SU-DHL-6 (cell line): ENCODE results near the gene ZNF469.

Experiments used
- H2AFZ ChIP-seq: fragments of 200-600 bp; sonication (generic); 2 replicates; pipeline ENCODE4 v1.6.1; 2014; ENCODE audit warnings: low read depth, mild to moderate bottlenecking, moderate library complexity, mixed read lengths, antibody characterized with exemption, low read length; ENCODE audit not compliant: severe bottlenecking
- H3F3A ChIP-seq: fragments of 200-600 bp; shearing (Covaris generic); 2 replicates; pipeline ENCODE4 v1.6.0; 2016; ENCODE audit warnings: antibody characterized with exemption, mild to moderate bottlenecking; ENCODE audit not compliant: insufficient read depth
- H3K27ac ChIP-seq: fragments of 200-600 bp; sonication (generic); 2 replicates; pipeline ENCODE4 v1.5.1; 2016; ENCODE audit warnings: low read depth, mild to moderate bottlenecking, low read length, moderate library complexity, mixed read lengths
- H3K27me3 ChIP-seq: fragments of 200-600 bp; sonication (generic), shearing (Covaris generic); 2 replicates; pipeline ENCODE4 v1.6.0; 2014; ENCODE audit warnings: mild to moderate bottlenecking, low read length
- H3K36me3 ChIP-seq: fragments of 200-600 bp; sonication (generic); 2 replicates; pipeline ENCODE4 v1.6.1; 2014; ENCODE audit warnings: mild to moderate bottlenecking, low read length, mixed read lengths
- H3K4me2 ChIP-seq: fragments of 300-600, 200-600 bp; shearing (Covaris generic), sonication (generic); 2 replicates; pipeline ENCODE4 v1.6.0; 2014; ENCODE audit warnings: low read length, low read depth, mild to moderate bottlenecking; ENCODE audit not compliant: poor library complexity, severe bottlenecking
- H3K4me3 ChIP-seq: fragments of 200-600 bp; sonication (generic); 2 replicates; pipeline ENCODE4 v1.5.1; 2014; ENCODE audit warnings: antibody characterized with exemption, low read length, mild to moderate bottlenecking, mixed read lengths; ENCODE audit not compliant: insufficient read depth, poor library complexity, severe bottlenecking
- H3K79me2 ChIP-seq: fragments of 200-600 bp; sonication (generic); 2 replicates; pipeline ENCODE4 v1.6.1; 2014; ENCODE audit warnings: mild to moderate bottlenecking, low read length, moderate library complexity; ENCODE audit not compliant: insufficient read depth
- H3K9ac ChIP-seq: fragments of 200-600 bp; sonication (generic); 2 replicates; pipeline ENCODE4 v1.7.0; 2014; ENCODE audit warnings: mild to moderate bottlenecking, low read length
- H3K9me2 ChIP-seq: fragments of 200-600 bp; sonication (generic); replicated peaks from 2 replicates; pipeline ENCODE4 v1.6.1; 2014; ENCODE audit warnings: low read length; ENCODE audit not compliant: insufficient read depth
- H3K9me3 ChIP-seq: fragments of 200-600 bp; sonication (generic); 2 replicates; pipeline ENCODE4 v1.6.1; 2014; ENCODE audit warnings: low read length, mixed read lengths; ENCODE audit not compliant: insufficient read depth
- H4K20me1 ChIP-seq: fragments of 200-600 bp; sonication (generic); 2 replicates; pipeline ENCODE4 v1.6.1; 2014; ENCODE audit warnings: low read depth, mild to moderate bottlenecking, antibody characterized with exemption, low read length, moderate library complexity, mixed read lengths
- EZH2phosphoT487 ChIP-seq: fragments of 200-600 bp; sonication (generic), shearing (Covaris generic); conservative IDR thresholded peaks from 2 replicates; pipeline ENCODE4 v1.6.1; 2018; ENCODE audit warnings: mild to moderate bottlenecking, antibody characterized with exemption, low read length, moderate library complexity, mixed read lengths
- TF ChIP-seq, protein P1 (sequence below): fragments of 200-600 bp; sonication (generic); IDR thresholded peaks from one replicate; pipeline ENCODE4 v1.5.1; 2017; ENCODE audit warnings: antibody characterized with exemption, mild to moderate bottlenecking, low read length, moderate library complexity; ENCODE audit not compliant: insufficient read depth, poor library complexity, severe bottlenecking

ZNF469 gene

DNA sequence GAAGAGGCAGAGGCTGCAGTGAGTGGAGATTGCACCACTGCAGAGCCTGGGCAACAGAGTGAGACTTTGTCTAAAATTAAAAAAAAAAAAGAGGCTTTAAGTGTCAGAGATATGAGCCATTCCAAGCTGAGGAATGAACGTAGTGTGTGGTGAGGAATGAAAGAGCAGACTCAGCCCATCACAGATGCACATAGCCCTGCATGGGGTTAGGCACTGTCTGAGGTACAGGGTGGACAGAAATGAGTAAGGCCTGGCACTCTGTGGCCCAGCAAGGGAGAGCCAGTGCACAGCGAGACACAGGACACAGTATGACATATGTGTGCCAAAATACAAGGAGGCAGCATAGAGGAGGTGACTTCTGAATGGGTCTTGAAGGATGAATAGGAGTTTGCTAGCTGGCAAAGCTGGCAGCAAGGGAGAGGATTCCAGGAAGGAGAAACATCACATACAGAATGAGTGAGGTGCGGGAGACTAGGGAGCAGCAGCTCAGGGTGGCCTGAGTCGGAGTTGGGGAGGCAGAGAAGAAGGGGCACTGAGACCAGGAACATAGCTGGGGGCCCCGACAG is 8.7 kb upstream of the ZNF469 start:
- Histone ChIP-seq H4K20me1 (no peaks in the 10 kb centered on the region), H3K36me3 (no peaks in the 10 kb centered on the region), H3K79me2 (no peaks in the 10 kb centered on the region), H2AFZ (no peak overlapping the region), H3K9me2 (no peaks in the 10 kb centered on the region), H3K27ac (no peak overlapping the region), H3K9me3 (no peaks in the 10 kb centered on the region), H3K4me2 (no peak overlapping the region), H3K4me3 (no peak overlapping the region), H3K9ac (no peak overlapping the region), H3F3A (no peaks in the 10 kb centered on the region), H3K27me3 (no peaks in the 10 kb centered on the region)
- TF ChIP-seq EZH2phosphoT487, result no peak
- TF ChIP-seq, protein P1, sequence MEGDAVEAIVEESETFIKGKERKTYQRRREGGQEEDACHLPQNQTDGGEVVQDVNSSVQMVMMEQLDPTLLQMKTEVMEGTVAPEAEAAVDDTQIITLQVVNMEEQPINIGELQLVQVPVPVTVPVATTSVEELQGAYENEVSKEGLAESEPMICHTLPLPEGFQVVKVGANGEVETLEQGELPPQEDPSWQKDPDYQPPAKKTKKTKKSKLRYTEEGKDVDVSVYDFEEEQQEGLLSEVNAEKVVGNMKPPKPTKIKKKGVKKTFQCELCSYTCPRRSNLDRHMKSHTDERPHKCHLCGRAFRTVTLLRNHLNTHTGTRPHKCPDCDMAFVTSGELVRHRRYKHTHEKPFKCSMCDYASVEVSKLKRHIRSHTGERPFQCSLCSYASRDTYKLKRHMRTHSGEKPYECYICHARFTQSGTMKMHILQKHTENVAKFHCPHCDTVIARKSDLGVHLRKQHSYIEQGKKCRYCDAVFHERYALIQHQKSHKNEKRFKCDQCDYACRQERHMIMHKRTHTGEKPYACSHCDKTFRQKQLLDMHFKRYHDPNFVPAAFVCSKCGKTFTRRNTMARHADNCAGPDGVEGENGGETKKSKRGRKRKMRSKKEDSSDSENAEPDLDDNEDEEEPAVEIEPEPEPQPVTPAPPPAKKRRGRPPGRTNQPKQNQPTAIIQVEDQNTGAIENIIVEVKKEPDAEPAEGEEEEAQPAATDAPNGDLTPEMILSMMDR, result no peak

DNA sequence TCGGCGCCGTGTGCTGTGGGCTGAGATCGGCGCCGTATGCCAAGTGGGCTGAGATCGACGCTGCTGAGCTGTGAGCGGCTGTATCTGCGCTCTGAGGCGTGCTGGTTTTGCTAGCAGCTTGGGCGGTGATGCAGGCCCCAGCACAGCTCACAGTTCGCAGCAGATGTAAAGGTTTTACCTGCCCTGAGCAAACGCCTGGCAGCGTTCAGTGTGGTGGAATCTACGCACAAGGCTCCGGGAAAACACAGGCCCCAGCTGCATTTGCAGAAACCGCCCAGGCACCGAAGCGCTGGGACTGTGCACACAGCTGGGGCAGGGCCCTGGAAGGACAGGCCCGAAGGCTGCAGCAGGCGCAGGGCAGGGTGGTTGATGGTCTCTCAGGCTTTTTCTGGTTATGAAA is 8.0 kb upstream of the ZNF469 start:
- TF ChIP-seq EZH2phosphoT487, result no peak
- TF ChIP-seq, protein P1, result no peak
- H3K27ac ChIP-seq, result no peak overlapping the region
- H3K4me2 ChIP-seq, result no peak overlapping the region
- no peaks in the 10 kb centered on the region for H3K36me3 ChIP-seq
- no peaks in the 10 kb centered on the region for H3K79me2 ChIP-seq
- H4K20me1 ChIP-seq, result no peaks in the 10 kb centered on the region
- H3K27me3 ChIP-seq, result no peaks in the 10 kb centered on the region
- no peak overlapping the region for H2AFZ ChIP-seq
- H3K9me3 ChIP-seq, result no peaks in the 10 kb centered on the region
- no peaks in the 10 kb centered on the region for H3F3A ChIP-seq
- no peak overlapping the region for H3K9ac ChIP-seq
- H3K9me2 ChIP-seq, result no peaks in the 10 kb centered on the region
- H3K4me3 ChIP-seq, result no peak overlapping the region

DNA sequence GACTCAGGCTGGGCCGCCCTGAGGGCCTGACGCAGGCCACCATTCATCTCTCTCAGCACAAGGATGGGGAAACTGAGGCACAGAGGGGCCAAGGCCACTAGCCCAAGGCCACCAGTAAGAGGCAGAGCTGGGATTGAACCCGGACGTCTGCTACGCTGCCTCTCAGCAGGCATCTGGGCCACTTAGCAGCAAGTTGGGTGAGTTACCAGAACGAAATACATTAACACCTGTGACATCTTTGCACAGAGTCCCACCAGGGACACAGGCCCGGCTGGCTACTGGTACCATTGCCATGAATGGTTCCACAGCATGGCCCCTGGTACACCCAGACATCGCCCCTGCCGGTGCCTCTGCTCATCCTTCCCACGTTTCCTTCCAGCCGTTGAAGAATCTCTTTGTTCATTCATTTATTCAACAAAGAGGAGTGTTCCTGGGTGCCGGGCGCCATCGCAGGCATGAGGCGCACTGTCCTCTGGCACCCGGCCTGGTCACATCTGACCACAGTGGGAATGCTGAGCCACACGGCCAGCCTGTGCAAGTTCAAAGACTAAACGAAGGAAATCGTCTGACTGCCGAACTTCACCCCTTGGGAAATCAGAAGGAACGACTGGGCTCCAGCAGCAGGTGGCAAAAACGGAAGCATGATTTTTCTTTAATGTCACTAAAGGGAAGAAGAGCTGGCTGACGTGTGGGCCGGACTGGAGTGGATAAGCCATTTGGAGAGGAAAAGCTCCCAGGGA is 7.4 kb upstream of the ZNF469 start:
- H3F3A ChIP-seq, result no peaks in the 10 kb centered on the region
- no peaks in the 10 kb centered on the region for H3K36me3 ChIP-seq
- no peak overlapping the region for H3K9ac ChIP-seq
- H4K20me1 ChIP-seq, result no peaks in the 10 kb centered on the region
- no peak overlapping the region for H2AFZ ChIP-seq
- H3K9me3 ChIP-seq, result no peaks in the 10 kb centered on the region
- no peaks in the 10 kb centered on the region for H3K9me2 ChIP-seq
- TF ChIP-seq EZH2phosphoT487, result no peak
- TF ChIP-seq, protein P1, result no peak
- H3K4me2 ChIP-seq, result no peak overlapping the region
- H3K27me3 ChIP-seq, result no peaks in the 10 kb centered on the region
- no peak overlapping the region for H3K27ac ChIP-seq
- no peaks in the 10 kb centered on the region for H3K79me2 ChIP-seq
- H3K4me3 ChIP-seq, result no peak overlapping the region
